Measurements from ENCODE around the gene MAML1. TPM values are rescaled to one million over a fixed set of nuclear protein-coding genes. Genes with fewer than 3 reads are reported as not detected.

MAML1 gene
- total RNA-seq, 1 donor from 2014 or later, result 29.1 TPM

DNA sequence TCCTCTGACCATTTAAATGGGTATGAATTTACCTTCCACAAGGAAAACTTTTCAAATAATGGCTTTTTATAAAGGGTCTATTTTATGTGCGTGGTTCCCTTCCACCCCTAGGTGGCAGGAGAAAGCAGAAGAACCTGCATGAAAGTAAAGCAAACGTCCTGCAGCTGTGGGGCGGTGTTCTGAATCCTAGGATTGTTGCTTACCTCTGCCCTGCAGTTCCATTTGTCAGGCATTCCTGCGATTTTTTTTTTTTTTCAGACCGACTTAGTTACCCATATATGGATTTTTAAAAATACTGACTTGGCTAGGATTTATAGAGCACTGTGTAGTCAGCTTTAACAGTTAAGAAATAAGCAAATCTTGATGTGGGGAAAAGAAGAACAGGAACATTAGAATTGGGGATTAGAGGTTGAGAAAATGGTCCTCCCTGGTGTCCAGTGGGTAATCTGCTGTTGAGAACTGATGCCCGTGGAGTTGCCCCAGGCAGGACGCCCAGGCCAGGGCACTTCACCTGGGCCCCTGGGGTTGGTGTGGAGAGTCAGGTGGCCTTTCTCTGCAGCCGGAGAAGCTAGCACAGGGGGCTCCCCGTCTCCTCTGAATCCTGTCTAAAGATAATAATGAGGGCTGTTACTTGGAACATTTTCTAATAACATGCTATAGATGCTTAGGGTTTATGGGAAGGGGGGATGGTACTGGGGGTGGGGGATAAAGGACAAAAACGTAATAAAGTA lies 30.8 kb downstream of the MAML1 start:
- H3K4me1 Mint-ChIP-seq, result peaks cover 60% of the 10 kb centered on the region
- H3K79me2 ChIP-seq (ENCODE audit: low read depth), result peaks cover 88% of the 10 kb centered on the region
- H4K20me1 ChIP-seq (ENCODE audit: low read depth), result peaks cover 97% of the 10 kb centered on the region
- H3K9me3 ChIP-seq (ENCODE audit: low read depth), result no peaks in the 10 kb centered on the region
- peaks cover 4% of the 10 kb centered on the region for H3K4me1 ChIP-seq
- peaks cover 6% of the 10 kb centered on the region for H3K36me3 Mint-ChIP-seq
- H3K9me3 Mint-ChIP-seq, result no peaks in the 10 kb centered on the region
- H3K4me2 ChIP-seq, result peak overlapping the region; percentile 23
- H3K9ac ChIP-seq, result no peak overlapping the region
- TF ChIP-seq CTCF (IDR thresholded peaks at IDR 0.05) (peak; percentile 95), EZH2phosphoT487 (IDR thresholded peaks at IDR 0.05) (no peak)
- DNase-seq (ENCODE audit: low spot score), result peak; percentile 82
- H3K27ac Mint-ChIP-seq, result no peak overlapping the region
- peaks cover 4% of the 10 kb centered on the region for H3K27me3 Mint-ChIP-seq (ENCODE audit: insufficient read depth, low read depth)
- peak overlapping the region; percentile 56 for H3K27ac ChIP-seq
- peaks cover 18% of the 10 kb centered on the region for H3F3A ChIP-seq (ENCODE audit: low read depth)
- H3K36me3 ChIP-seq, result no peaks in the 10 kb centered on the region
- H3K4me3 ChIP-seq, result no peak overlapping the region
- no peaks in the 10 kb centered on the region for H3K27me3 ChIP-seq
- H3K4me3 Mint-ChIP-seq, result peak overlapping the region; percentile 2
- no peak overlapping the region for H2AFZ ChIP-seq (replicated peaks)

DNA sequence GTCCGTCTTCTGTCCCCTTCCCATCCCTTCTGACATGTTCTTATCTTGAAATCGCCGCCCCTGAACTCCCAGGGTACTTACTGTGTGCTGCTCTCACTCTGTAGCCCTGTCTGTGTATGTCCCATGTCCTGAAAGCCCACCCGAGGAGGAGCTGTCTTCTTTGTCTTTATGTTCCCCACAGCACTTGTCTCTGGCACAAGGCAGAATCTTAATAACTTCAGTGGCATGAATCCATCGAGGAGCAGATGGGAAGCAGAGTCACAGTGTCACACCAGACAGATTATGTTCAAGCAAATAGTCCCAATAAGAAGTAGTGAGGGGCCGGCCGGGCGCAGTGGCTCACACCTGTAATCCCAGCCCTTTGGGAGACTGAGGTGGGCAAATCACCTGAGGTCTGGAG lies 31.4 kb downstream of the MAML1 start:
- no peaks in the 10 kb centered on the region for H3K9me3 Mint-ChIP-seq
- H3K4me3 Mint-ChIP-seq, result no peak overlapping the region
- peaks cover 6% of the 10 kb centered on the region for H3K36me3 Mint-ChIP-seq
- Histone ChIP-seq H3K9ac (no peak overlapping the region), H3K27ac (no peak overlapping the region), H3K36me3 (no peaks in the 10 kb centered on the region), H3K4me1 (peaks cover 4% of the 10 kb centered on the region), H3K4me3 (no peak overlapping the region), H3K4me2 (no peak overlapping the region), H3K79me2 (ENCODE audit: low read depth) (peaks cover 81% of the 10 kb centered on the region), H3F3A (ENCODE audit: low read depth) (peaks cover 18% of the 10 kb centered on the region), H2AFZ (replicated peaks) (no peak overlapping the region), H3K27me3 (no peaks in the 10 kb centered on the region), H3K9me3 (ENCODE audit: low read depth) (no peaks in the 10 kb centered on the region), H4K20me1 (ENCODE audit: low read depth) (peaks cover 97% of the 10 kb centered on the region)
- no peak for TF ChIP-seq EZH2 (IDR thresholded peaks at IDR 0.05)
- peak overlapping the region; percentile 70 for H3K27ac Mint-ChIP-seq
- peaks cover 4% of the 10 kb centered on the region for H3K27me3 Mint-ChIP-seq (ENCODE audit: insufficient read depth, low read depth)
- peaks cover 60% of the 10 kb centered on the region for H3K4me1 Mint-ChIP-seq
- DNase-seq (ENCODE audit: low spot score), result no peak

DNA sequence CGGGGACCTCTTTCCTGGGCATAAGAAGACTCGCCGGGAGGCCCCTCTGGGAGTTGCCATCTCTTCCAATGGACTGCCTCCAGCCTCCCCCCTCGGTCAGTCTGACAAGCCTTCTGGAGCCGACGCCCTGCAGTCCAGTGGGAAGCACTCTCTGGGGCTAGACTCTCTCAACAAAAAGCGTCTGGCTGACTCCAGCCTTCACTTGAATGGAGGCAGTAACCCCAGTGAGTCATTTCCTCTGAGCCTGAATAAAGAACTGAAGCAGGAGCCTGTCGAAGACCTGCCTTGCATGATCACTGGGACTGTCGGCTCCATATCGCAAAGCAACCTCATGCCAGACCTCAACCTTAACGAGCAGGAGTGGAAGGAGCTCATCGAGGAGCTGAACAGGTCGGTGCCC lies 32.8 kb downstream of the MAML1 start:
- Histone ChIP-seq H3K4me3 (no peak overlapping the region), H3K36me3 (peaks cover 1% of the 10 kb centered on the region), H3K4me1 (peaks cover 4% of the 10 kb centered on the region), H3K4me2 (no peak overlapping the region), H3K27me3 (no peaks in the 10 kb centered on the region), H3K9ac (no peak overlapping the region), H4K20me1 (ENCODE audit: low read depth) (peaks cover 93% of the 10 kb centered on the region), H3K9me3 (ENCODE audit: low read depth) (no peaks in the 10 kb centered on the region), H2AFZ (replicated peaks) (no peak overlapping the region), H3F3A (ENCODE audit: low read depth) (peaks cover 18% of the 10 kb centered on the region), H3K79me2 (ENCODE audit: low read depth) (peaks cover 67% of the 10 kb centered on the region), H3K27ac (no peak overlapping the region)
- no peak for DNase-seq (ENCODE audit: low spot score)
- no peak for TF ChIP-seq CTCF (IDR thresholded peaks at IDR 0.05)
- TF ChIP-seq EZH2phosphoT487 (IDR thresholded peaks at IDR 0.05), result no peak
- TF ChIP-seq EZH2 (IDR thresholded peaks at IDR 0.05), result no peak
- peaks cover 51% of the 10 kb centered on the region for H3K4me1 Mint-ChIP-seq
- peaks cover 15% of the 10 kb centered on the region for H3K36me3 Mint-ChIP-seq
- no peak overlapping the region for H3K4me3 Mint-ChIP-seq
- H3K27ac Mint-ChIP-seq, result peak overlapping the region; percentile 34
- H3K9me3 Mint-ChIP-seq, result no peaks in the 10 kb centered on the region
- H3K27me3 Mint-ChIP-seq (ENCODE audit: insufficient read depth, low read depth), result peaks cover under 1% of the 10 kb centered on the region

DNA sequence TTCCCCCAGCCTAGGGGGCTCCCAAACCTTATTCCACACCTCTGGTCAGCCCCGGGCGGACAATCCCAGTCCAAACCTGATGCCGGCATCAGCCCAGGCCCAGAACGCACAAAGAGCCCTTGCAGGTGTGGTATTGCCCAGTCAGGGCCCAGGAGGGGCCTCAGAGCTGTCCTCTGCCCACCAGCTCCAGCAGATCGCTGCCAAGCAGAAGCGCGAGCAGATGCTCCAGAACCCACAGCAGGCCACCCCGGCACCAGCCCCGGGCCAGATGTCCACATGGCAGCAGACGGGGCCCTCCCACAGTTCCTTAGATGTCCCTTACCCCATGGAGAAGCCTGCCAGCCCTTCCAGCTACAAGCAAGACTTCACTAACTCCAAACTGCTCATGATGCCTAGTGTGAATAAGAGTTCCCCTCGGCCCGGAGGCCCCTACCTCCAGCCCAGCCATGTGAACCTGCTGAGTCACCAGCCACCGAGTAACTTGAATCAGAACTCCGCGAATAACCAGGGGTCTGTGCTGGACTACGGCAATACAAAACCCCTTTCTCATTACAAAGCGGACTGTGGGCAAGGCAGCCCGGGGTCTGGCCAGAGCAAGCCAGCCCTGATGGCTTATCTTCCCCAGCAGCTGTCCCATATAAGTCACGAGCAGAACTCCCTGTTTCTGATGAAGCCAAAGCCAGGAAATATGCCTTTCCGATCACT lies 33.6 kb downstream of the MAML1 start:
- no peak for DNase-seq (ENCODE audit: low spot score)
- Mint-ChIP-seq H3K36me3 (peaks cover 22% of the 10 kb centered on the region), H3K4me1 (peaks cover 49% of the 10 kb centered on the region), H3K27ac (peak overlapping the region; percentile 79), H3K9me3 (no peaks in the 10 kb centered on the region), H3K27me3 (ENCODE audit: insufficient read depth, low read depth) (no peaks in the 10 kb centered on the region), H3K4me3 (no peak overlapping the region)
- Histone ChIP-seq H3K27me3 (no peaks in the 10 kb centered on the region), H3K36me3 (peaks cover 8% of the 10 kb centered on the region), H3K4me1 (peaks cover 4% of the 10 kb centered on the region), H3K4me3 (no peak overlapping the region), H3K27ac (no peak overlapping the region), H3K79me2 (ENCODE audit: low read depth) (peaks cover 61% of the 10 kb centered on the region), H3K4me2 (no peak overlapping the region), H4K20me1 (ENCODE audit: low read depth) (peaks cover 95% of the 10 kb centered on the region), H3K9me3 (ENCODE audit: low read depth) (no peaks in the 10 kb centered on the region), H3F3A (ENCODE audit: low read depth) (peaks cover 18% of the 10 kb centered on the region), H3K9ac (no peak overlapping the region), H2AFZ (replicated peaks) (no peak overlapping the region)
- TF ChIP-seq EZH2 (IDR thresholded peaks at IDR 0.05), result no peak
- TF ChIP-seq EZH2phosphoT487 (IDR thresholded peaks at IDR 0.05), result no peak
- no peak for TF ChIP-seq CTCF (IDR thresholded peaks at IDR 0.05)

Measured in neural progenitor cell (in vitro differentiated cells).